ENCODE measurements around the gene STAP1.
A peak's percentile ranks its signal among the peaks of the same experiment; 100 is the strongest.
"Not testable (repeated sequence)": the region's sequence is repeated elsewhere in the genome, so short reads cannot be mapped to it uniquely, and the experiment has no call there.

Gene STAP1, protein sequence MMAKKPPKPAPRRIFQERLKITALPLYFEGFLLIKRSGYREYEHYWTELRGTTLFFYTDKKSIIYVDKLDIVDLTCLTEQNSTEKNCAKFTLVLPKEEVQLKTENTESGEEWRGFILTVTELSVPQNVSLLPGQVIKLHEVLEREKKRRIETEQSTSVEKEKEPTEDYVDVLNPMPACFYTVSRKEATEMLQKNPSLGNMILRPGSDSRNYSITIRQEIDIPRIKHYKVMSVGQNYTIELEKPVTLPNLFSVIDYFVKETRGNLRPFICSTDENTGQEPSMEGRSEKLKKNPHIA

GRCh38 chr4:67558493-67558892, at the start of gene STAP1:
STAP1 (plus strand) TSS chr4:67558727; CDS start chr4:67558810, 83 bp downstream.
- DNase-seq, result peak; percentile 87

DNA sequence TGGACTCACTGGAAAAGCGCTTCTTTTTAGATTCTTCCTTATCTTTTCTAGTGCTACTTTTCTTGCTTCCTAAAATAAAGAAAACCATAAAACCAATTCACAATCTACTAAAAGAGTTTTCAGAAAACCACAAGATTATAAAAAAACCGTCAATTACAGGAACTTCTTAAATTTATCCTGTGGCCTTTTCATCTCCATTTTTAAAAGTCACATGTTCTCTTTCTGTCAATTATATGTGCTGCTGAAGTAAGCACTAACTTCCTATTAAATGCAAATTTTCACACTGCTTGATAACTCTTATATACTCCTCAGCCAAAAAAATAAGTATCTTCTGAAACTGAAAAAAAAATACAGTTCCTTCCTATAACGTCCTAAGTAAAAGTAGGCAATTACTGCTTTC, 46.0 kb upstream of the STAP1 start:
- no peak for DNase-seq

DNA sequence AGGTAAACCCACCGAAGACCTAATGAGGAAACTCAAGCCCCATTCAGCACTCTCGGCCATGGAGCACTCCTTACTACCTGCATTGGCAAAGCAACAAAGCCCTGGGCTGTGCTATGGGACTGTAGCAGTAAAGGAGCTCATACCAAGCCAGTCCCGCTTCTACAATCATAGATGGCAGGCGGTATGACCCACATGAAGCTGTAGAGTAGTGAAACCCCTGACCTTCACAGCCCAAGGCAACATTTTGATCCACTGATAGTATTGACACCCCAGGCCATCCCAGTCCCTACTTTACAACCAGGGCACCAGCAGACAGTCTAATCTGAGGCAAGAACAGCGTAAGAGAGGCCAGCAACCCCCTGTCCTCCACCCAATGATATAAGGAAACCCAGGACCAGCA, 38.4 kb upstream of the STAP1 start:
- no peak for DNase-seq

GRCh38 chr4:67521506-67521905, 37.0 kb upstream of the STAP1 start:
- no peak for DNase-seq

DNA sequence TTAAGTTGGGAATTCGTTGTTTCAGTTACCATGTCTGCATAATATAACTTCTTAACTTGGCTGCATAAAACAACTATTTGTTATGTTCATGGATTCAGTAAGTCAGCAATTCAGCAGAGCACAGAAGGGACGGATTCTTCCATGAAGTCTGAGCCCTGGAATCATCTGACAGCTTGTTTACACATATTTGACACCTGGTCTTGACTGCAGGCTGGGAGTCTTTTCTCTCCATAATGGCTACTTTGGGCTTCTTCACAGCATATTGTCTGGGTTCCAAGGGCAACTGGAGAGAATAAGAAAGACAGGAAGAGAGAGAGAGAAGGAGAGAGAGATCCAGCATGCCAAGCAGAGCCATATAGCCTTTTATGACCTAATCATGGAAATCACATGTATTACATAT, 36.3 kb upstream of the STAP1 start:
- no peak for DNase-seq

GRCh38 chr4:67522851-67523671, 35.5 kb upstream of the STAP1 start:
- DNase-seq, result no peak

DNA sequence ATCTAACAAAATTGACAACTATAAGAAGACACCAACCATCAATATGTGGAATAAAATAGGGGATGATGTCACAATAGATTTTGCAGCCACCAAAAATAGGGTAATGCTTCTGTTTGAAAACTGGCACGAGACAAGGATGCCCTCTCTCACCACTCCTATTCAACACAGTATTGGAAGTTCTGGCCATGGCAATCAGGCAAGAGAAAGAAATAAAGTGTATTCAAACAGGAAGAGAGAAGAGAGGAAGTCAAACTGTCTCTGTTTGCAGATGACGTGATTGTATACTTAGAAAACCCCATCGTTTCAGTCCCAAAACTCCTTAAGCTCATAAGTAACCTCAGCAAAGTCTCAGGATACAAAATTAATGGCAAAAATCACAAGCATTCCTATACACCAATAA, 34.4 kb upstream of the STAP1 start:
- not testable (repeated sequence) for DNase-seq

- DNase-seq, result no peak
Observed at GRCh38 chr4:67531379-67531962, 27.1 kb upstream of the STAP1 start.

- not testable (repeated sequence) for DNase-seq
Observed at GRCh38 chr4:67532397-67532796, 26.1 kb upstream of the STAP1 start.

- no peak for DNase-seq
Observed at GRCh38 chr4:67533112-67533511, 25.4 kb upstream of the STAP1 start.

DNA sequence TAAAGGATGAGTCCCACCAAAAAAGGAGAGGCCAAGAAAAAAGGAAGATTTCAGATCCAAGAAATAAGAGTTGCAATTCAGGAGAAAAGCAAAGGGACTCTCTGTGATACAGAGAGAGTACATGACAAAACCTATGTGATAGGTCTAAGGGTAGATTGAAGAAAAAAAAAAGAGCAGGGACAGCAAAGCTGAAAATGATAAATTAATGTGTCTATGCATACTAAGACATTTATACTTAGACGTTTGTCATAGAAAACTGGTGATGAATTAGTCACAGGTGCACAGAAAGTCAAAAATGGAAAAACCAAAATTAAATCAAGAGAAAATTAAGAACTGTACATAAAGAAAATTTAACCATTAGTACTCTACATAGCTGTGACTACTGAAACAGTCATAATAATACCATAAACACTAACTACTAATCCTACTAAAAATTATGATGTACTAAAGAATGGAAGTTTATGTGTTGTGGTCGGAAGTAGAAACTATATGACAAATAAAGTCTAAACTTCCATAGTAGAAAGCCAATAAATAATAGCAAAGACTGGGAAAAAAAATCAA, 23.2 kb upstream of the STAP1 start:
- DNase-seq, result no peak

- DNase-seq, result no peak
Observed at GRCh38 chr4:67539830-67540229, 18.7 kb upstream of the STAP1 start.

DNA sequence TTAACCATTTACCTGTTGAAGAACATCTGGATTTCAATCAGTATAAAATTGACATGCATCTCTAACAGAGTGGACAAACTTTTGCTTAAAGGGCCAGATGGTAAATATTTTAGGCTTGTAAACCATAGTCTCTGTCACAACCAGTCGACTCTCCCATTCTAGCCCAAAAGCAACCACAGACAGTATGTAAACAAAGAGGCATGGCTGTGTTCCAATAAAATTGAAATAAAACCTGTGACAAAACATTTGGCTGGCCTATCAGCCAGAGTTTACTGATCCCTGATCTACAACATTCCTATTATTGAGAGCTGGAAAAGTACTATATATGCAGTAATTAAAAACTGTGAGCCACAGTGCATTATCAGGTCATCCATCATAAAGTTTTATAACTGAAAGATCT, 16.5 kb upstream of the STAP1 start:
- no peak for DNase-seq

DNA sequence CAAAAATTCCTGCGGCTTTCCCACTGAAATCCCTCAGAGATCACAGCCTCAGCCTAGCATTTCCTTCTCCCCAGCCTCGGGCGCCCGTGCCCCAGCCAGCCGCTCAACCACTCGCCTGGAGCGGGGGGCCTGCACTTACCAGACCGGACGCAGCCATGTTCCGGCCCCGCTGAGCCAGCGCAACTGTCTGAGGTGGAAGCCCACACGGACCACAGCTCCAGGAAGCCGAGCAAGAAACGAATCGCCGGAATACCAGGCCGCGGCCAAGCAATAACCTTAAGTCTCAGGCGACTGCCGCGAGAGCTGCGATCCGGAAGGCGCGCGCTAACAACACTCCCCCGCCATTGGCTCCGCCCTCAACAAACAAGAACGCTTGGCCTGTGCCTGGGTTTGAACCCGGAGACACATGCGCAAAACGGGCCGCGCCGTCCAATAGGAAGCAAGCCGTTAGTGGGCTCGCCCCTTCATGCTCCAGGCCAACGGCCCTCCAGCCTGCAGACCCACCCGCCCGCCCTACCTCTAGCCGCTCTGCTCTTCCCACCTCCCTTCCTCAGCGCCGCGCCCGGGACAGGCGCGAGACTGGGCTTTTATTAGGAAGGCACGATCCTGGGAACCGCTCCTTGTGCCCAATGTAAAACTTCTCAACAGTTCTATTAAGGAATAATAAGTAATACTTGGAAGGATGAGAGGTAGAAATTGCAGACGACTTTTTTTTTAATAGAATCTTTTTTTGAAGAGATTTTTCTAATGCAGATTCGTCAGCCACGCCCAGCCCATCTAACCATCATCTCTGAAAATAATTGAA, 13.1 kb upstream of the STAP1 start, which contains the start of gene CENPC:
CENPC (minus strand) TSS at position 305 of the 805 bp plus-strand sequence; CDS start at position 157, 148 bp downstream.
- peak; percentile 89 for DNase-seq

- DNase-seq, result no peak
Observed at GRCh38 chr4:67546004-67546356, 12.5 kb upstream of the STAP1 start.

- DNase-seq, result no peak
Observed at GRCh38 chr4:67546971-67547370, 11.6 kb upstream of the STAP1 start.

DNA sequence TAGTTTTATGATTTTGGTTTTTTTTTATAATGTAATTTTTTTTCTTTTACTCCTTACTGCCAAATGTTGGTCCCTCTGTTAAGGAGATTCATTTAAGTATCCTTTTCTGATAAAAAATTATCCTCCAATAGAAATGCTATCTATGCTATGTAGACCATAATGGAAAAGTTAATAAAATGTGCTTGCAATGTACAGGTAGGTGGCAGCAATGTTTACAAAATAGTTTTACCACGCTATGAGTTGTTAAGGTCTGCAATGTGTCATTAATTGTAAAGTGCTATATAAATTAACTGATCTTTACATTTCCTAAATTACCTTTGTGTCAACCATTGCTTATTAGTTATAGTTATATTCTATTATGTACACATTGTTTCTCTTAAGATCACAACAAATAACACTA, 9.4 kb upstream of the STAP1 start:
- DNase-seq, result peak; percentile 15

- no peak for DNase-seq
Observed at GRCh38 chr4:67550451-67550850, 8.1 kb upstream of the STAP1 start.

GRCh38 chr4:67550857-67551256, 7.7 kb upstream of the STAP1 start:
- no peak for DNase-seq

DNA sequence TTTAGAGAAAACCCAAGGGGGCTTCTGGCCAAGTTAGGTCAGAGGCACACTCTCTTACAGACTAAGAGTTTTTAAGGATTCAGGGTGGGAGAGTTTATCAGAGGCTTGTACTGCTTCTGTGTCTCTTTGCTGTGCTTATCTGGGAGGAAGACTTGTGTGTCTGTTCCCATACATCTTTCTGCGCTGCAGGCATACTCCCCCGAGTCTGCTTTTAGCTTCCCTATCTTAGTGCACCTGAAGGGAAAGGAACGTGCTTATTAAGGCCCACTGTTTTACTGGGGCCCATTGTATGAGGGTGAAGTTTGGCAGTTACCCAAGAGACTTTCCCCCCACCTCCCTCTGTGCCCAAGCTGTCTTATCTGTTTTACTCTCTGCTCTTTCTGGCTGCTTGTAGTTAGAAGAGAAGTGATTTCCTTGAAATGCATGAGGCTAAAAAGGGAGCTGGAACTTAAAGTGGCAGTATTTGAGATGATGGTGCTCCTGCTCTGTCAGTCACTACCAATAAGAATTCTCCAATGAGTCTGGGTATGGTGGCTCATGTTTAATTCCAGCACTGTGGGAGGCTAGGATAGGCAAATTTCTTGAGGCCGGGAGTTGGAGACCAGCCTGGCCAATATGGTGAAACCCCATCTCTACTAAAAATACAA, 6.3 kb upstream of the STAP1 start:
- DNase-seq, result not testable (repeated sequence)

GRCh38 chr4:67554096-67554495, 4.4 kb upstream of the STAP1 start:
- DNase-seq, result no peak

GRCh38 chr4:67555447-67555846, 3.1 kb upstream of the STAP1 start:
- DNase-seq, result no peak
